ENCODE results near the gene HTR3A. TPM values are rescaled to one million over a fixed set of nuclear protein-coding genes. Genes with fewer than 3 reads are reported as not detected.

Gene HTR3A
- polyA plus RNA-seq, 1 donor (not counting 4 experiments of a cell fraction or from before 2014, with no cell fraction given) = not detected

- Histone ChIP-seq H3K9me1 (ENCODE audit: control insufficient read depth, extremely low read depth, insufficient read depth, low read length) (no peaks in the 10 kb centered on the region), H3K27ac (ENCODE audit: control insufficient read depth, insufficient read depth, low read length) (no peak overlapping the region), H3K9ac (ENCODE audit: control insufficient read depth, extremely low read depth, insufficient read depth, low read length) (no peak overlapping the region), H3K27me3 (ENCODE audit: control insufficient read depth, extremely low read depth, insufficient read depth, low read length) (no peaks in the 10 kb centered on the region), H3K79me2 (ENCODE audit: control insufficient read depth, insufficient read depth, low read length) (no peaks in the 10 kb centered on the region), H3K9me3 (ENCODE audit: control insufficient read depth, low read depth, low read length) (no peaks in the 10 kb centered on the region), H3K4me2 (ENCODE audit: control insufficient read depth, extremely low read depth, insufficient read depth, low read depth, low read length) (no peak overlapping the region), H4K20me1 (ENCODE audit: control insufficient read depth, extremely low read depth, insufficient read depth, low read length) (no peaks in the 10 kb centered on the region), H2AFZ (ENCODE audit: control insufficient read depth, low read length) (no peak overlapping the region), H3K4me1 (ENCODE audit: control insufficient read depth, extremely low read depth, insufficient read depth, low read length) (no peaks in the 10 kb centered on the region), H3K4me3 (ENCODE audit: control insufficient read depth in 2 of 3, extremely low read depth in 1 of 3, insufficient read depth in 2 of 3, low read depth in 1 of 3, low read length in 3 of 3) (no peak overlapping the region), H3K36me3 (ENCODE audit: control insufficient read depth in 2 of 2, extremely low read depth in 1 of 2, insufficient read depth in 2 of 2, low read length in 2 of 2) (no peaks in the 10 kb centered on the region)
- TF ChIP-seq EZH2 (IDR thresholded peaks at IDR 0.05; ENCODE audit: low read length) = no peak
- TF ChIP-seq CTCF (optimal IDR thresholded peaks at IDR 0.05 in 1 of 3, IDR thresholded peaks at IDR 0.05 in 1 of 3, conservative IDR thresholded peaks at IDR 0.05 in 1 of 3; ENCODE audit: extremely low read depth in 1 of 3, insufficient read depth in 2 of 3, low read length in 3 of 3) = no peak
- FAIRE-seq (no peak), DNase-seq (ENCODE audit: low read depth, low spot score) (no peak)
- dilution Hi-C loops (cut with MboI; ENCODE audit: extremely low pct_ligation_motif_present, low sequenced_read_pairs) = no loop called here
Measured at GRCh38 chr11:114019574-114019973, 44.7 kb downstream of the HTR3A start.

- no peaks in the 10 kb centered on the region for H3K9me1 ChIP-seq (ENCODE audit: control insufficient read depth, extremely low read depth, insufficient read depth, low read length)
Measured at GRCh38 chr11:114025329-114025907, 50.5 kb downstream of the HTR3A start.

More at GRCh38 chr11:114025329-114025907, 50.5 kb downstream of the HTR3A start:
- Histone ChIP-seq H3K27me3 (ENCODE audit: control insufficient read depth, extremely low read depth, insufficient read depth, low read length) (peaks cover 5% of the 10 kb centered on the region), H3K79me2 (ENCODE audit: control insufficient read depth, insufficient read depth, low read length) (no peaks in the 10 kb centered on the region), H2AFZ (ENCODE audit: control insufficient read depth, low read length) (no peak overlapping the region), H3K4me3 (ENCODE audit: control insufficient read depth in 2 of 3, extremely low read depth in 1 of 3, insufficient read depth in 2 of 3, low read depth in 1 of 3, low read length in 3 of 3) (no peak overlapping the region), H3K4me2 (ENCODE audit: control insufficient read depth, extremely low read depth, insufficient read depth, low read depth, low read length) (no peak overlapping the region), H3K9me3 (ENCODE audit: control insufficient read depth, low read depth, low read length) (no peaks in the 10 kb centered on the region), H3K27ac (ENCODE audit: control insufficient read depth, insufficient read depth, low read length) (no peak overlapping the region), H3K4me1 (ENCODE audit: control insufficient read depth, extremely low read depth, insufficient read depth, low read length) (no peaks in the 10 kb centered on the region), H3K36me3 (ENCODE audit: control insufficient read depth in 2 of 2, extremely low read depth in 1 of 2, insufficient read depth in 2 of 2, low read length in 2 of 2) (no peaks in the 10 kb centered on the region), H4K20me1 (ENCODE audit: control insufficient read depth, extremely low read depth, insufficient read depth, low read length) (no peaks in the 10 kb centered on the region), H3K9ac (ENCODE audit: control insufficient read depth, extremely low read depth, insufficient read depth, low read length) (no peak overlapping the region)
- dilution Hi-C loops (cut with MboI; ENCODE audit: extremely low pct_ligation_motif_present, low sequenced_read_pairs) = loop anchor here (25.0 kb wide), 1 partner anchor 237 kb away; no protein-coding TSS in a partner anchor
- TF ChIP-seq CTCF (optimal IDR thresholded peaks at IDR 0.05 in 1 of 3, IDR thresholded peaks at IDR 0.05 in 1 of 3, conservative IDR thresholded peaks at IDR 0.05 in 1 of 3; ENCODE audit: extremely low read depth in 1 of 3, insufficient read depth in 2 of 3, low read length in 3 of 3) (no peak), EZH2 (IDR thresholded peaks at IDR 0.05; ENCODE audit: low read length) (no peak)
- FAIRE-seq (no peak), DNase-seq (ENCODE audit: low read depth, low spot score) (no peak)
